Right lobe of liver (tissue), 6 donors: ENCODE measurements around the gene TMEM270. TPM values are rescaled to one million over a fixed set of nuclear protein-coding genes. Genes with fewer than 3 reads are reported as not detected.

Experiments used
- ATAC-seq, 4 donors: fragments of 200-7000 bp; cut with Tn5 transposase; one replicate each; pipeline ENCODE4 v1.9.1; 2020; ENCODE audit warnings: mild to moderate bottlenecking in 4 of 4, moderate library complexity in 4 of 4
- DNase-seq, 3 donors: peaks; one replicate each; pipeline ENCODE4 v3.0.0-alpha.2; 2020
- H3K27ac ChIP-seq, 3 donors: fragments of 200-600 bp; one replicate each; pipeline ENCODE4 v1.8.0; 2022
- H3K27me3 ChIP-seq, 2 donors: fragments of 200-600 bp; one replicate each; pipeline ENCODE4 v1.8.0; 2022
- H3K36me3 ChIP-seq, 4 donors: fragments of 200-600 bp; sonication (generic) in 1 of 4; one replicate each; pipeline versions ENCODE4 v1.5.1 to v1.8.0; 2017 to 2022; ENCODE audit warnings: control low read depth in 1 of 4
- H3K4me1 ChIP-seq, 4 donors: fragments of 200-600 bp; sonication (generic) in 1 of 4; one replicate each; pipeline versions ENCODE4 v1.5.1 to v1.8.0; 2017 to 2022; ENCODE audit warnings: control low read depth in 1 of 4
- H3K4me3 ChIP-seq, 3 donors: fragments of 200-600 bp; one replicate each; pipeline ENCODE4 v1.8.0; 2022
- H3K9me3 ChIP-seq, 4 donors: fragments of 200-600 bp; sonication (generic) in 1 of 4; one replicate each; pipeline versions ENCODE4 v1.5.1 to v1.8.0; 2017 to 2022; ENCODE audit warnings: control low read depth in 1 of 4
- POLR2A ChIP-seq: fragments of 450-650 bp; IDR thresholded peaks from one replicate; pipeline ENCODE4 v1.6.1; 2017; ENCODE audit warnings: antibody characterized with exemption, mild to moderate bottlenecking
- WGBS: methylation state at CpG from one replicate; pipeline ENCODE4 v1.1.6; 2018; ENCODE audit warnings: low coverage, low lambda C conversion rate; ENCODE audit not compliant: insufficient coverage; ENCODE audit errors: missing lambda C conversion rate; 5-methylcytosine and 5-hydroxymethylcytosine counted together
- intact Hi-C, 2 donors: fragments of 100-400 bp; cut with DNase I; formaldehyde crosslinking; loops; one replicate each; pipeline versions ENCODE4 v1.11.2 to v1.14.1; 2022
- total RNA-seq, 6 experiments: library from RNA; depleted of rRNA in 2 of 6; stranded (reverse); fragments of >200 nt in 2 of 6; fragmentation: NEBNext Ultra II Directional in 3 of 6; extraction: Animal tissue kit (Norgen Biotek cat#: 25700) in 3 of 6; gene quantifications; one replicate each; pipeline versions ENCODE4 v1.1.0 to v1.2.4, GENCODE V29; 2016 to 2023
- TF ChIP-seq, protein P1 (sequence below), 4 donors: fragments of 200-600 bp in 3 of 4; fragments of 450-650 bp in 1 of 4; IDR thresholded peaks; one replicate each; pipeline versions ENCODE4 v1.5.1 to v1.8.0; 2016 to 2022; ENCODE audit warnings: antibody characterized with exemption in 4 of 4, mild to moderate bottlenecking in 2 of 4
- donor health status: DM: no; HTN: yes; CAD: no.
- donor health status: DM: no; HTN: no; CAD: no.
- donor health status: DM: no; HTN: no; CAD: no.
- donor health status: DM: no; HTN: yes; CAD: no.
- donor health status: DM: no; HTN: yes; CAD: no.

Gene TMEM270
- total RNA-seq, 6 experiments from 2014 or later: not detected

DNA sequence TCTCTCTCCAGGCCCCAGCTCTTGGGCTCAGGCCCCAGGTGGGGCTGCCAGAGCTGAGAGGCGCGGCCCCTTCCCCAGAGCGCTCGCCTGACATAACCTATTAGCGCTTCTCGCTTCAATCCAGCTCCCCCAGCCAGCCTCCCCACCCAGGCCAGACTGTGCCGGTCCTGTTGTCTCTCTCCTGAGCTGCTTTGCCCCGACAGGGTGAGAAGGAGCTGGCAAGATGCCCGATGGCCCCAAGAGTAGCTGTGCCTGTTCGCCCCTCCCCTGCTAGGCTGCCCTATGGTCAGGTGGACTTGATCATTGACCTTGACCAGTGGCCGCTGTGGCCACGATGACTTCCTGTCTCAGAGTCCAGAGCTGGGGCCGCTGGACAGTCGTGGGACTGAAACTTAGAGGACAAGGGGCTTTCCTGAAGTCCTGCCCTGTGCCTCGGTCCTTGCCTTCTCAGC is 9.1 kb downstream of the TMEM270 start:
- intact Hi-C loops: no loop called here
- no peaks in the 10 kb centered on the region for H3K27me3 ChIP-seq
- ATAC-seq: peak; percentile 68 to 84 (median 76)
- peaks cover 0 to 26% (median 13%) of the 10 kb centered on the region in 4 donors for H3K4me1 ChIP-seq
- 61% methylated on average over 9 of the region's 15 CpGs for WGBS
- H3K36me3 ChIP-seq: no peaks in the 10 kb centered on the region
- H3K27ac ChIP-seq: peak overlapping the region; percentile 51 to 87 (median 82)
- no peaks in the 10 kb centered on the region for H3K9me3 ChIP-seq
- TF ChIP-seq POLR2A: peak; percentile 56
- TF ChIP-seq, protein P1, sequence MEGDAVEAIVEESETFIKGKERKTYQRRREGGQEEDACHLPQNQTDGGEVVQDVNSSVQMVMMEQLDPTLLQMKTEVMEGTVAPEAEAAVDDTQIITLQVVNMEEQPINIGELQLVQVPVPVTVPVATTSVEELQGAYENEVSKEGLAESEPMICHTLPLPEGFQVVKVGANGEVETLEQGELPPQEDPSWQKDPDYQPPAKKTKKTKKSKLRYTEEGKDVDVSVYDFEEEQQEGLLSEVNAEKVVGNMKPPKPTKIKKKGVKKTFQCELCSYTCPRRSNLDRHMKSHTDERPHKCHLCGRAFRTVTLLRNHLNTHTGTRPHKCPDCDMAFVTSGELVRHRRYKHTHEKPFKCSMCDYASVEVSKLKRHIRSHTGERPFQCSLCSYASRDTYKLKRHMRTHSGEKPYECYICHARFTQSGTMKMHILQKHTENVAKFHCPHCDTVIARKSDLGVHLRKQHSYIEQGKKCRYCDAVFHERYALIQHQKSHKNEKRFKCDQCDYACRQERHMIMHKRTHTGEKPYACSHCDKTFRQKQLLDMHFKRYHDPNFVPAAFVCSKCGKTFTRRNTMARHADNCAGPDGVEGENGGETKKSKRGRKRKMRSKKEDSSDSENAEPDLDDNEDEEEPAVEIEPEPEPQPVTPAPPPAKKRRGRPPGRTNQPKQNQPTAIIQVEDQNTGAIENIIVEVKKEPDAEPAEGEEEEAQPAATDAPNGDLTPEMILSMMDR (IDR thresholded peaks at IDR 0.05): no peak
- peak overlapping the region in 2 of 3 donors; percentile 24 to 50 for H3K4me3 ChIP-seq
- DNase-seq: peak; percentile 80 to 89 (median 88)

DNA sequence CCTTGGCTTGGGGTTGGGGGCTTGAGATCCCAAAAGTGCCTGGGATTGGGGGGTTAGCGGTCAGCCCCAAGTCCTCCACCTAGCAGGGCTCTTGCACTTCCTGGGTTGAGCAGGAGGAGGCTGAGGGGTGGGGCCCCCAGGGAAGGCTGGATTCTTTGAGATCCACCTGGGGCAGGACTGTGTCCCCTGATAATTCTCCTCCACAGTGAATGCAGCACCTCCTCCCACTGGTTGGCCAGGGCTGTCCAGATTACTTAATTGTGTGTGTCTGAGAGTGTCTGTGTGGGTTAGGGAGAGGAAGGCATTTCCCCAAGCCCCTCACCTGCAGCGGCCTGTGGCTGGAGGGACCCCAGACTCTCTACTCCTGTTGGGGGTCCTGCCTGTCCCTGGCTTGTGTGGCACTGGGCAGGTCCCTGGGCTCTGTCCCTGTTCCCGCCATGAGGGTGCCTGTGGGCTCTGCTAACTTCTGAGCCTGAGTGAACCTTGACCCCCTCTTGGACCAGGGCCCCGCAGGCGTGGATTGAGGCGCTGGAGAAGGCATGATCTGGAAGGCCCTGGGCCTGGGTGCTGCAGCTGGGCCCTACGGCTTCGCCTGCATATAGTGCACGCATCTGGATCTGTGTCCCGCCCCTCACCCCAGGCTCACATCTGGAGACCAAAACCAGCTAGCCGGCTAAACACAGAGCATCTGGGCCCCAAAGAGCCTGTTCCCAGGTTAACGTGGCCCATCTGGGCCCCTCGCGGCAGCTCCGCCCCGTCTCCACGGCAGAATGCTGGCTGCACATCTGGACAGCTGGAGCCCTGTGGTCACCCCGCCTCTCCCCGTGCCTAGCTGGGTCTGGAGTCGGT is 10.4 kb downstream of the TMEM270 start:
- Histone ChIP-seq H3K27ac (peak overlapping the region; percentile 51 to 87 (median 82)), H3K36me3 (no peaks in the 10 kb centered on the region), H3K4me1 (peaks cover 0 to 26% (median 13%) of the 10 kb centered on the region in 4 donors), H3K9me3 (no peaks in the 10 kb centered on the region), H3K4me3 (peak overlapping the region; percentile 7 to 50 (median 24)), H3K27me3 (no peaks in the 10 kb centered on the region)
- TF ChIP-seq, protein P1 (IDR thresholded peaks at IDR 0.05): no peak
- TF ChIP-seq POLR2A: peak; percentile 56
- peak; percentile 78 to 92 (median 88) for DNase-seq
- 83% methylated on average over 3 of the region's 20 CpGs for WGBS
- ATAC-seq: peak; percentile 84 to 89 (median 87)
- intact Hi-C loops: no loop called here

DNA sequence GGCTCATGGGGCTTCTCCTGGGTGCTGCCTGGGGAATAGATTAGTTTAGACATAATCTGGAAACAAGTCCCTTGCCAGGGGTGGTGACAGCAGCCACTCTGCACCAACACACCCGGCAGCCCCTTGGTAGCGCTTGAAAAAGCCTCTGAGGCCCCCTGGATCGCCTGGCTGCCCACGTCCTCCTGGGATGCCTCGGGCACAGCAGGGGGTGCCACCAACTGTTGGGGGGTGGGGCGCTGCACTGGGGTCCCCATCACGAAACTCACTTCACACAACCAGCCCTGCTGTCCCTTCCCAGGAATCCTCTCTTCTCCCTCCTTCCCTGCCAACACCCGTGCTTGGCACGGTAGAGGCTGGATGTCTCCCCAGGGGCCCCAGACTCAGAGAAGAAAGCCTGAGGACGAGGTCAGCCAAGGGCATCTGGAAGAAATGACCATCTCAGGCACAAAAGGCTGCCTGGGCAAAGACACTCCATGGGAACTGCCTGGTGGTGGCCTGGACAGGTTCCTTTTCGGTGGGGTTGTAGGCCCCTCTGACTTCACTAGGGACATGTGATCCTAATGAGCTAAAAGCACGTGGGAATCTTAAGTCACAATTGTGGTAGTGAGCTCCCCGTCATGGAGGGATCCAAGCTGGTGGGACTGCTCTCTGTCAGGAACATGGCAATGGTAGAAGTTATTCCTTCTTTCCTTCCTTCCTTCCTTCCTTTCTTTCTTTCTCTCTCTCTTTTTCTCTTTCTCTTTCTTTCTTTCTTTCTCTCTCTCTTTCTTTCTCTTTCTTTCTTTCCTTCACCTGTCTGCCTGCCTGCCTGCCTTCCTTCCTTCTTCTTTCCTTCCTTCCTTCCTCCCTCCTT is 11.3 kb downstream of the TMEM270 start:
- TF ChIP-seq, protein P1 (IDR thresholded peaks at IDR 0.05): no peak
- no peak for TF ChIP-seq POLR2A
- 91% methylated on average over 4 of the region's 13 CpGs for WGBS
- ATAC-seq (no peak), DNase-seq (no peak)
- Histone ChIP-seq H3K9me3 (no peaks in the 10 kb centered on the region), H3K4me1 (peaks cover 0 to 26% (median 13%) of the 10 kb centered on the region in 4 donors), H3K36me3 (no peaks in the 10 kb centered on the region), H3K4me3 (no peak overlapping the region), H3K27me3 (no peaks in the 10 kb centered on the region), H3K27ac (peak overlapping the region in 2 of 3 donors; percentile 82 to 87)
- intact Hi-C loops: no loop called here

DNA sequence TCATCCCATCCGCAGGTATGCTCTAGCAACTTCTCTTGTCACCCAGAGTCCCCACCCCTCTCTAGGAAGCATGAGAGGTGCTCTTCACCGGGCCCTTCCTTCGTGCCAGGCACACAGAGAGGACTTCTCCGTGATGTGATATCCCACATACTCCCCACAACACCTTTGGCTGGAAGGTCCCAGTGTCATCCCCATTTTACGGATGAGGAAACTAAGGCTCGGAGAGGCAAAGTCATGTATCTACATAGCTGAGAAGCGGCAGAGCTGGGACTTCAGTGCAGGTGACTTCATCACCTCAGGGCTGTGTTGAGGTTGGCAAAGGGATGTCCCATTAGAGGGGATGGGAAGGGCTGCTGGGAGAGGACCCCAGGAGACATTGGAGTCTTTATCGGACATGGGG is 15.4 kb downstream of the TMEM270 start:
- intact Hi-C loops: no loop called here
- Histone ChIP-seq H3K36me3 (no peaks in the 10 kb centered on the region), H3K4me3 (no peak overlapping the region), H3K9me3 (no peaks in the 10 kb centered on the region), H3K27ac (no peak overlapping the region), H3K4me1 (peaks cover 0 to 30% (median 14%) of the 10 kb centered on the region in 4 donors), H3K27me3 (no peaks in the 10 kb centered on the region)
- ATAC-seq (no peak), DNase-seq (no peak)
- WGBS: 100% methylated on average over 4 of the region's 8 CpGs
- no peak for TF ChIP-seq POLR2A
- TF ChIP-seq, protein P1 (IDR thresholded peaks at IDR 0.05): no peak
